ENCODE results near the gene ZNF518B.

GRCh38 chr4:10460313-10461047 lies 3.3 kb upstream of the ZNF518B start:
- TF ChIP-seq, protein P1, sequence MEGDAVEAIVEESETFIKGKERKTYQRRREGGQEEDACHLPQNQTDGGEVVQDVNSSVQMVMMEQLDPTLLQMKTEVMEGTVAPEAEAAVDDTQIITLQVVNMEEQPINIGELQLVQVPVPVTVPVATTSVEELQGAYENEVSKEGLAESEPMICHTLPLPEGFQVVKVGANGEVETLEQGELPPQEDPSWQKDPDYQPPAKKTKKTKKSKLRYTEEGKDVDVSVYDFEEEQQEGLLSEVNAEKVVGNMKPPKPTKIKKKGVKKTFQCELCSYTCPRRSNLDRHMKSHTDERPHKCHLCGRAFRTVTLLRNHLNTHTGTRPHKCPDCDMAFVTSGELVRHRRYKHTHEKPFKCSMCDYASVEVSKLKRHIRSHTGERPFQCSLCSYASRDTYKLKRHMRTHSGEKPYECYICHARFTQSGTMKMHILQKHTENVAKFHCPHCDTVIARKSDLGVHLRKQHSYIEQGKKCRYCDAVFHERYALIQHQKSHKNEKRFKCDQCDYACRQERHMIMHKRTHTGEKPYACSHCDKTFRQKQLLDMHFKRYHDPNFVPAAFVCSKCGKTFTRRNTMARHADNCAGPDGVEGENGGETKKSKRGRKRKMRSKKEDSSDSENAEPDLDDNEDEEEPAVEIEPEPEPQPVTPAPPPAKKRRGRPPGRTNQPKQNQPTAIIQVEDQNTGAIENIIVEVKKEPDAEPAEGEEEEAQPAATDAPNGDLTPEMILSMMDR (conservative IDR thresholded peaks at IDR 0.05; ENCODE audit: low read length), result no peak
- no peak for TF ChIP-seq EZH2phosphoT487 (IDR thresholded peaks at IDR 0.05; ENCODE audit: borderline replicate concordance)
